G401.6 (cell line): ENCODE results near the gene ACVR2A.

Experiments used
- FAIRE-seq: peaks from 2 replicates; lab custom pipeline; 2012; peaks lifted over from hg19 to GRCh38; lab: Jason Lieb, UNC

ACVR2A gene

GRCh38 chr2:147844697-147845410 is at the start of gene ACVR2A:
Gene ACVR2A (plus strand): TSS chr2:147845029. CDS start chr2:147845153, 124 bp downstream.
- FAIRE-seq, result no peak

- FAIRE-seq, result no peak
These were observed 44.5 kb upstream of the ACVR2A start for GRCh38 chr2:147800316-147800715.

GRCh38 chr2:147806846-147807245 is 38.0 kb upstream of the ACVR2A start:
- no peak for FAIRE-seq

GRCh38 chr2:147808520-147808919 is 36.3 kb upstream of the ACVR2A start:
- FAIRE-seq, result no peak

GRCh38 chr2:147810883-147811765 is 33.7 kb upstream of the ACVR2A start:
- no peak for FAIRE-seq

GRCh38 chr2:147818741-147819140 is 26.1 kb upstream of the ACVR2A start:
- no peak for FAIRE-seq

GRCh38 chr2:147824620-147825019 is 20.2 kb upstream of the ACVR2A start:
- no peak for FAIRE-seq

GRCh38 chr2:147826278-147827087 is 18.3 kb upstream of the ACVR2A start:
- FAIRE-seq, result no peak

- FAIRE-seq, result no peak
These were observed 17.8 kb upstream of the ACVR2A start for GRCh38 chr2:147827088-147827375.

- FAIRE-seq, result no peak
These were observed 15.7 kb upstream of the ACVR2A start for GRCh38 chr2:147829106-147829505.

- no peak for FAIRE-seq
These were observed 8.7 kb upstream of the ACVR2A start for GRCh38 chr2:147836099-147836498.

- no peak for FAIRE-seq
These were observed 1.4 kb upstream of the ACVR2A start for GRCh38 chr2:147843391-147843863.

GRCh38 chr2:147843864-147844696 is 749 bp upstream of the ACVR2A start:
- no peak for FAIRE-seq

GRCh38 chr2:147845411-147845971 is 662 bp downstream of the ACVR2A start:
- no peak for FAIRE-seq

- no peak for FAIRE-seq
These were observed 1.7 kb downstream of the ACVR2A start for GRCh38 chr2:147846412-147847081.

- no peak for FAIRE-seq
These were observed 3.0 kb downstream of the ACVR2A start for GRCh38 chr2:147847746-147848391.

GRCh38 chr2:147850838-147851237 is 6.0 kb downstream of the ACVR2A start:
- FAIRE-seq, result no peak

- no peak for FAIRE-seq
These were observed 6.6 kb downstream of the ACVR2A start for GRCh38 chr2:147851244-147851930.

- FAIRE-seq, result no peak
These were observed 9.8 kb downstream of the ACVR2A start for GRCh38 chr2:147854557-147855134.
